ENCODE measurements around the gene CREB3L2. TPM values are rescaled to one million over a fixed set of nuclear protein-coding genes. Genes with fewer than 3 reads are reported as not detected.

CREB3L2 gene
- total and polyA plus RNA-seq, 4 donors: 7.4 to 89.1 (median 44.0) TPM

DNA sequence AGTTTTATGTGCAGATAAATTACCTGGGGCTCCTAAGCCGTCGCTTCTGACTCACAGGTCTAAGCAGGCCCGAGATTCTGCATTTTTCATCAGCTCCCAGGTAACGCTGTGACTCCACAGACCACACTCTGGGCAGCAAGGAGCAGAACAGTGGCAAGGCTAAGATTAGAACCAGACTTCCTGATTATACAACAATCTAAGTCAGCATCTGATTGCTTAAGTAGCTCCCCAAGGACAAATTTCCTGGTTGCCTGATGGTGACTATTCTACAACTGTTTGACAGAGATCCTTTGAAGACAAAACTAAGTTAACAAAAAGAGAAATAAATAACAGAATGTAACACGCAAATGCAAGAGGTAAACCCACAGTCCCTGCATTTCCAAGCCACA, 69.0 kb downstream of the CREB3L2 start:
- Histone ChIP-seq H3K27ac (ENCODE audit: low read depth in 1 of 2, low read length in 1 of 2) (peak overlapping the region in 1 of 2 donors; percentile 65), H3K4me1 (ENCODE audit: control insufficient read depth in 5 of 5, insufficient read depth in 5 of 5, low read length in 5 of 5) (peaks cover 0 to 34% (median 14%) of the 10 kb centered on the region in 5 donors), H3K9me3 (ENCODE audit: control insufficient read depth in 4 of 4, insufficient read depth in 3 of 4, low read length in 3 of 4) (no peaks in the 10 kb centered on the region), H3K4me3 (no peak overlapping the region), H3K36me3 (ENCODE audit: control insufficient read depth in 4 of 4, insufficient read depth in 4 of 4, low read length in 4 of 4) (peaks cover 0 to 2% (median under 1%) of the 10 kb centered on the region in 4 donors), H3K9ac (ENCODE audit: insufficient read depth in 1 of 2, low read length in 2 of 2) (no peak overlapping the region), H3K27me3 (ENCODE audit: control insufficient read depth in 3 of 3, insufficient read depth in 3 of 3, low read length in 2 of 3) (no peaks in the 10 kb centered on the region)
- TF ChIP-seq, protein P1, sequence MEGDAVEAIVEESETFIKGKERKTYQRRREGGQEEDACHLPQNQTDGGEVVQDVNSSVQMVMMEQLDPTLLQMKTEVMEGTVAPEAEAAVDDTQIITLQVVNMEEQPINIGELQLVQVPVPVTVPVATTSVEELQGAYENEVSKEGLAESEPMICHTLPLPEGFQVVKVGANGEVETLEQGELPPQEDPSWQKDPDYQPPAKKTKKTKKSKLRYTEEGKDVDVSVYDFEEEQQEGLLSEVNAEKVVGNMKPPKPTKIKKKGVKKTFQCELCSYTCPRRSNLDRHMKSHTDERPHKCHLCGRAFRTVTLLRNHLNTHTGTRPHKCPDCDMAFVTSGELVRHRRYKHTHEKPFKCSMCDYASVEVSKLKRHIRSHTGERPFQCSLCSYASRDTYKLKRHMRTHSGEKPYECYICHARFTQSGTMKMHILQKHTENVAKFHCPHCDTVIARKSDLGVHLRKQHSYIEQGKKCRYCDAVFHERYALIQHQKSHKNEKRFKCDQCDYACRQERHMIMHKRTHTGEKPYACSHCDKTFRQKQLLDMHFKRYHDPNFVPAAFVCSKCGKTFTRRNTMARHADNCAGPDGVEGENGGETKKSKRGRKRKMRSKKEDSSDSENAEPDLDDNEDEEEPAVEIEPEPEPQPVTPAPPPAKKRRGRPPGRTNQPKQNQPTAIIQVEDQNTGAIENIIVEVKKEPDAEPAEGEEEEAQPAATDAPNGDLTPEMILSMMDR (IDR thresholded peaks at IDR 0.05; ENCODE audit: control extremely low read depth, extremely low read depth): no peak
- DNase-seq (peak in 1 of 3 donors; percentile 34), ATAC-seq (ENCODE audit: insufficient read depth, low FRiP score) (no peak)
- 21 to 29% methylated on average over 5 of the region's 5 CpGs for WGBS, 2 donors

DNA sequence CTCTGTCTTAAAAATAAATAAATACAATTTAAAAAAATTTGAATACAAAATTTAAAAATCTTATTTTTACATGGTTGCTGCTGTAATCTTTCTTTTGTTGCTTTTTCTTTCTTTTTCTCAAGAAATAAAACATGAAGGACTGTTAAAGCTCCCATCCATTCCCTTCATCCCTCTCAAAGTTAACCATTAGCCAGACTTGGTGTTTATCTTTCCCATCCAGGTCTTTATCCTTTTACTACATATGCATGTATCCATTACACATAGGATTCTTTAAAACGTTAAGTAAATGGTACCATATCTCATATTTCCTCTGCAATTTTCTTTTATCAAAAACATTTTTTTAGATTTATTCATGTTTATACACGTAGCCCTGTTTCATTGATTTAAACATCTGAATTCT, 70.1 kb downstream of the CREB3L2 start:
- Histone ChIP-seq H3K36me3 (ENCODE audit: control insufficient read depth in 4 of 4, insufficient read depth in 4 of 4, low read length in 4 of 4) (peaks cover 2 to 5% (median 4%) of the 10 kb centered on the region in 4 donors), H3K9me3 (ENCODE audit: control insufficient read depth in 4 of 4, insufficient read depth in 3 of 4, low read length in 3 of 4) (no peaks in the 10 kb centered on the region), H3K9ac (ENCODE audit: insufficient read depth in 1 of 2, low read length in 2 of 2) (no peak overlapping the region), H3K27me3 (ENCODE audit: control insufficient read depth in 3 of 3, insufficient read depth in 3 of 3, low read length in 2 of 3) (no peaks in the 10 kb centered on the region), H3K4me1 (ENCODE audit: control insufficient read depth in 5 of 5, insufficient read depth in 5 of 5, low read length in 5 of 5) (peaks cover 0 to 34% (median 14%) of the 10 kb centered on the region in 5 donors), H3K27ac (ENCODE audit: low read depth in 1 of 2, low read length in 1 of 2) (no peak overlapping the region), H3K4me3 (no peak overlapping the region)
- TF ChIP-seq, protein P1 (IDR thresholded peaks at IDR 0.05; ENCODE audit: control extremely low read depth, extremely low read depth): no peak
- DNase-seq (no peak), ATAC-seq (ENCODE audit: insufficient read depth, low FRiP score) (no peak)
- WGBS, 2 donors: 64 to 67% methylated on average over 2 of the region's 2 CpGs

DNA sequence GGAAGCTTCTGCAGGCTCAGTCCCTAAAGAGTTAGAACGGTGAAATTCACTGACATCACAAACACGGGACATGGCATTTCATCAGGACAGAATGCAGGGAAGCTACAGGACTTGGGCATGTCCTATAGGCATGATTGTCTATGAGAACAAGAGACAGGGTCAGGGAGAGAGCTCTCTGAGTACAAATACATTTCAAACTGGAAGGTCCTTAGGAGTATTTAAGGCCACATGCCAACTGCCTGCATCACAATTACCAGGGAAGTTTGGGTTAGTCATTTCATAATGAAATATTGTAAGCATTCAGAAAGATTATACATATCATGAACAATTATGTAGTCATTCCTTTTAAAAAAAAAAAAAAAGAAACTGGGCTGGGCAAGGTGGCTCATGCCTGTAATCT, 71.3 kb downstream of the CREB3L2 start:
- TF ChIP-seq, protein P1 (IDR thresholded peaks at IDR 0.05; ENCODE audit: control extremely low read depth, extremely low read depth): no peak
- 59 to 65% methylated on average over 2 of the region's 2 CpGs for WGBS, 2 donors
- Histone ChIP-seq H3K9ac (ENCODE audit: insufficient read depth in 1 of 2, low read length in 2 of 2) (no peak overlapping the region), H3K27me3 (ENCODE audit: control insufficient read depth in 3 of 3, insufficient read depth in 3 of 3, low read length in 2 of 3) (no peaks in the 10 kb centered on the region), H3K4me1 (ENCODE audit: control insufficient read depth in 5 of 5, insufficient read depth in 5 of 5, low read length in 5 of 5) (peaks cover 0 to 26% (median 3%) of the 10 kb centered on the region in 5 donors), H3K36me3 (ENCODE audit: control insufficient read depth in 4 of 4, insufficient read depth in 4 of 4, low read length in 4 of 4) (peaks cover 4 to 9% (median 8%) of the 10 kb centered on the region in 4 donors), H3K9me3 (ENCODE audit: control insufficient read depth in 4 of 4, insufficient read depth in 3 of 4, low read length in 3 of 4) (no peaks in the 10 kb centered on the region), H3K27ac (ENCODE audit: low read depth in 1 of 2, low read length in 1 of 2) (no peak overlapping the region), H3K4me3 (no peak overlapping the region)
- DNase-seq: no peak
- no peak for ATAC-seq (ENCODE audit: insufficient read depth, low FRiP score)

DNA sequence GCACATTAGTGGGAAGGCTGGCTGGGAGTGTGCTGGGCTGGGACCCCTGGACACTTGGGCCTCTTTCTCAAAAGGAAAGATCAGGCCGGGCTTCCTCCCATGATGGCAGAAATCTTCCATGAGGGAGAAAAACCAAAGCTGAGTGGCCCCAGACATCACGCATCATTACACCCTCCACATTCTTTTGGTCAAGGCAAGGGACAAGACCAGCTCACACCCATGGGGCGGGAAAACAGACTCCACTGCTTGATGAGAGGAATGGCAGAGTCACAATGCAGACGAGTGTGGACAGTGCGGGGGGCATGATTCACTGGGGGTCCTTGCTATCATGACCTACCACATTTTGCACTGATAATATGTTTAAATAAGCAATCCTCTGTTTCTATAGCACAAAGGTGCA, 73.3 kb downstream of the CREB3L2 start:
- Histone ChIP-seq H3K27ac (ENCODE audit: low read depth in 1 of 2, low read length in 1 of 2) (no peak overlapping the region), H3K9me3 (ENCODE audit: control insufficient read depth in 4 of 4, insufficient read depth in 3 of 4, low read length in 3 of 4) (no peaks in the 10 kb centered on the region), H3K4me3 (no peak overlapping the region), H3K9ac (ENCODE audit: insufficient read depth in 1 of 2, low read length in 2 of 2) (no peak overlapping the region), H3K36me3 (ENCODE audit: control insufficient read depth in 4 of 4, insufficient read depth in 4 of 4, low read length in 4 of 4) (peaks cover 4 to 10% (median 9%) of the 10 kb centered on the region in 4 donors), H3K4me1 (ENCODE audit: control insufficient read depth in 5 of 5, insufficient read depth in 5 of 5, low read length in 5 of 5) (peaks cover 0 to 16% (median 0%) of the 10 kb centered on the region in 5 donors), H3K27me3 (ENCODE audit: control insufficient read depth in 3 of 3, insufficient read depth in 3 of 3, low read length in 2 of 3) (no peaks in the 10 kb centered on the region)
- TF ChIP-seq, protein P1 (IDR thresholded peaks at IDR 0.05; ENCODE audit: control extremely low read depth, extremely low read depth): no peak
- WGBS, 2 donors: 99% methylated on average over 5 of the region's 5 CpGs
- ATAC-seq (ENCODE audit: insufficient read depth, low FRiP score) (no peak), DNase-seq (no peak)
